ENCODE results near the gene DLGAP4.

Gene DLGAP4

GRCh38 chr20:36435124-36435523 is 129.0 kb downstream of the DLGAP4 start:
- H3K27me3 Mint-ChIP-seq: peaks cover 4% of the 10 kb centered on the region
- no peaks in the 10 kb centered on the region for H3K36me3 Mint-ChIP-seq (ENCODE audit: low read depth)
- no peaks in the 10 kb centered on the region for H3K9me3 Mint-ChIP-seq
- no peaks in the 10 kb centered on the region for H3K4me1 Mint-ChIP-seq (ENCODE audit: low read depth)
- H3K27ac Mint-ChIP-seq: no peak overlapping the region
- H3K4me3 Mint-ChIP-seq: no peak overlapping the region

GRCh38 chr20:36435592-36436541 is 129.7 kb downstream of the DLGAP4 start:
- Mint-ChIP-seq H3K4me3 (peak overlapping the region; percentile 23), H3K4me1 (ENCODE audit: low read depth) (no peaks in the 10 kb centered on the region)

GRCh38 chr20:36439040-36439730 is 133.0 kb downstream of the DLGAP4 start:
- H3K4me3 Mint-ChIP-seq: no peak overlapping the region
- H3K4me1 Mint-ChIP-seq (ENCODE audit: low read depth): no peaks in the 10 kb centered on the region
- H3K27ac Mint-ChIP-seq: no peak overlapping the region
- H3K27me3 Mint-ChIP-seq: peaks cover 4% of the 10 kb centered on the region
- no peaks in the 10 kb centered on the region for H3K36me3 Mint-ChIP-seq (ENCODE audit: low read depth)
- H3K9me3 Mint-ChIP-seq: no peaks in the 10 kb centered on the region

More at GRCh38 chr20:36435592-36436541, 129.7 kb downstream of the DLGAP4 start:
- peaks cover 4% of the 10 kb centered on the region for H3K27me3 Mint-ChIP-seq
- H3K9me3 Mint-ChIP-seq: no peaks in the 10 kb centered on the region
- no peak overlapping the region for H3K27ac Mint-ChIP-seq
- no peaks in the 10 kb centered on the region for H3K36me3 Mint-ChIP-seq (ENCODE audit: low read depth)

- Mint-ChIP-seq H3K27me3 (peaks cover 4% of the 10 kb centered on the region), H3K4me1 (ENCODE audit: low read depth) (no peaks in the 10 kb centered on the region), H3K9me3 (no peaks in the 10 kb centered on the region), H3K4me3 (no peak overlapping the region), H3K36me3 (ENCODE audit: low read depth) (no peaks in the 10 kb centered on the region), H3K27ac (no peak overlapping the region)
These were observed 133.6 kb downstream of the DLGAP4 start for GRCh38 chr20:36439731-36440072.

GRCh38 chr20:36440370-36441026 is 134.4 kb downstream of the DLGAP4 start:
- Mint-ChIP-seq H3K27ac (no peak overlapping the region), H3K4me1 (ENCODE audit: low read depth) (no peaks in the 10 kb centered on the region), H3K9me3 (no peaks in the 10 kb centered on the region), H3K36me3 (ENCODE audit: low read depth) (no peaks in the 10 kb centered on the region), H3K4me3 (no peak overlapping the region), H3K27me3 (peaks cover 4% of the 10 kb centered on the region)

- Mint-ChIP-seq H3K4me3 (no peak overlapping the region), H3K27ac (no peak overlapping the region), H3K9me3 (no peaks in the 10 kb centered on the region), H3K4me1 (ENCODE audit: low read depth) (no peaks in the 10 kb centered on the region), H3K36me3 (ENCODE audit: low read depth) (no peaks in the 10 kb centered on the region), H3K27me3 (peaks cover 4% of the 10 kb centered on the region)
These were observed 134.9 kb downstream of the DLGAP4 start for GRCh38 chr20:36441027-36441414.

- Mint-ChIP-seq H3K27me3 (peaks cover 4% of the 10 kb centered on the region), H3K9me3 (no peaks in the 10 kb centered on the region), H3K4me1 (ENCODE audit: low read depth) (no peaks in the 10 kb centered on the region), H3K27ac (no peak overlapping the region), H3K36me3 (ENCODE audit: low read depth) (no peaks in the 10 kb centered on the region), H3K4me3 (no peak overlapping the region)
These were observed 135.3 kb downstream of the DLGAP4 start for GRCh38 chr20:36441416-36441815.

GRCh38 chr20:36445847-36446246 is 139.7 kb downstream of the DLGAP4 start:
- Mint-ChIP-seq H3K9me3 (no peaks in the 10 kb centered on the region), H3K27ac (no peak overlapping the region), H3K36me3 (ENCODE audit: low read depth) (no peaks in the 10 kb centered on the region), H3K4me3 (no peak overlapping the region), H3K27me3 (no peaks in the 10 kb centered on the region), H3K4me1 (ENCODE audit: low read depth) (no peaks in the 10 kb centered on the region)

GRCh38 chr20:36446557-36446956 is 140.4 kb downstream of the DLGAP4 start:
- no peaks in the 10 kb centered on the region for H3K27me3 Mint-ChIP-seq
- H3K4me3 Mint-ChIP-seq: no peak overlapping the region
- H3K27ac Mint-ChIP-seq: no peak overlapping the region
- no peaks in the 10 kb centered on the region for H3K36me3 Mint-ChIP-seq (ENCODE audit: low read depth)
- H3K4me1 Mint-ChIP-seq (ENCODE audit: low read depth): no peaks in the 10 kb centered on the region
- no peaks in the 10 kb centered on the region for H3K9me3 Mint-ChIP-seq

GRCh38 chr20:36447101-36447500 is 141.0 kb downstream of the DLGAP4 start:
- no peaks in the 10 kb centered on the region for H3K9me3 Mint-ChIP-seq
- H3K4me3 Mint-ChIP-seq: no peak overlapping the region
- no peak overlapping the region for H3K27ac Mint-ChIP-seq

GRCh38 chr20:36449663-36450062 is 143.5 kb downstream of the DLGAP4 start:
- Mint-ChIP-seq H3K4me3 (no peak overlapping the region), H3K36me3 (ENCODE audit: low read depth) (no peaks in the 10 kb centered on the region), H3K27ac (no peak overlapping the region), H3K9me3 (no peaks in the 10 kb centered on the region), H3K27me3 (no peaks in the 10 kb centered on the region), H3K4me1 (ENCODE audit: low read depth) (no peaks in the 10 kb centered on the region)

More at GRCh38 chr20:36447101-36447500, 141.0 kb downstream of the DLGAP4 start:
- H3K27me3 Mint-ChIP-seq: no peaks in the 10 kb centered on the region
- no peaks in the 10 kb centered on the region for H3K4me1 Mint-ChIP-seq (ENCODE audit: low read depth)
- H3K36me3 Mint-ChIP-seq (ENCODE audit: low read depth): no peaks in the 10 kb centered on the region

- H3K36me3 Mint-ChIP-seq (ENCODE audit: low read depth): no peaks in the 10 kb centered on the region
These were observed 148.2 kb downstream of the DLGAP4 start for GRCh38 chr20:36454332-36454697.

GRCh38 chr20:36454698-36455427 is 148.7 kb downstream of the DLGAP4 start:
- H3K4me3 Mint-ChIP-seq: no peak overlapping the region
- H3K9me3 Mint-ChIP-seq: no peaks in the 10 kb centered on the region
- no peak overlapping the region for H3K27ac Mint-ChIP-seq
- H3K27me3 Mint-ChIP-seq: no peaks in the 10 kb centered on the region
- no peaks in the 10 kb centered on the region for H3K4me1 Mint-ChIP-seq (ENCODE audit: low read depth)
- no peaks in the 10 kb centered on the region for H3K36me3 Mint-ChIP-seq (ENCODE audit: low read depth)

More at GRCh38 chr20:36454332-36454697, 148.2 kb downstream of the DLGAP4 start:
- H3K4me3 Mint-ChIP-seq: no peak overlapping the region
- no peaks in the 10 kb centered on the region for H3K27me3 Mint-ChIP-seq
- H3K4me1 Mint-ChIP-seq (ENCODE audit: low read depth): no peaks in the 10 kb centered on the region
- H3K9me3 Mint-ChIP-seq: no peaks in the 10 kb centered on the region
- H3K27ac Mint-ChIP-seq: no peak overlapping the region

- H3K9me3 Mint-ChIP-seq: no peaks in the 10 kb centered on the region
- no peaks in the 10 kb centered on the region for H3K36me3 Mint-ChIP-seq (ENCODE audit: low read depth)
- peaks cover 7% of the 10 kb centered on the region for H3K4me1 Mint-ChIP-seq (ENCODE audit: low read depth)
- no peaks in the 10 kb centered on the region for H3K27me3 Mint-ChIP-seq
- no peak overlapping the region for H3K27ac Mint-ChIP-seq
- H3K4me3 Mint-ChIP-seq: no peak overlapping the region
These were observed 150.0 kb downstream of the DLGAP4 start for GRCh38 chr20:36455972-36456625.

All from stimulated activated naive CD8-positive, alpha-beta T cell treated with anti-CD3 and anti-CD28 coated beads, Interleukin-15, Interleukin-2, amounts not matched to agents 100 ng/mL and 50 ng/mL, for 24 hours (primary cell).